ENCODE results near the gene HTT-AS.

DNA sequence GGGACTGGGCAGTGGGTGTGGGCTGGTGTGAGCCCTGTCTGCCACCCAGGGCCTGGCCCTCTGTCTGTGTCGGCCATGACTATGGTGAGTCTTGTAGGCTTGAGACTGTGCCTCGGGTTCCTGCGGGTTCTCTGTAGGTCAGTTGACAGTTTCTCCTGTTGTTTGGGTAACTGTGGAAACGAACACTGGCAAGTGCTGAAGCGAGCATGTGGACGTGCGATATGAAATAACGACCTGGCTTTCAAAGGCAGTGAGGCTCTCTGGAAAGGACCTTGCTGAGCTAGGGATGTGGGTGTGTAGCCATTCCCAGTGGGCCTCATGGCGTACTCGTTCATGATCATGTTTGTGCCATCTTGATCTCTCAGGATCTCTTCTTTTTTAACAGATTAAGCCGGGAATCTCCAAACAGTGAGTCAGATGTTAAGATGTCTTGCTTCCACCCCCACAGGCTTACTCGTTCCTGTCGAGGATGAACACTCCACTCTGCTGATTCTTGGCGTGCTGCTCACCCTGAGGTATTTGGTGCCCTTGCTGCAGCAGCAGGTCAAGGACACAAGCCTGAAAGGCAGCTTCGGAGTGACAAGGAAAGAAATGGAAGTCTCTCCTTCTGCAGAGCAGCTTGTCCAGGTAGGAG lies 41.4 kb upstream of the HTT-AS start:
- TF ChIP-seq EZH2 (IDR thresholded peaks at IDR 0.05; ENCODE audit: insufficient read depth, poor library complexity, severe bottlenecking) (no peak), EZH2phosphoT487 (IDR thresholded peaks at IDR 0.05; ENCODE audit: insufficient read depth, low read depth) (no peak)
